Hippocampal formation (tissue), 2 donors: ENCODE results near the gene GSG1L.

Source experiments
- DNase-seq, 2 donors: peaks; one replicate each; lab custom pipeline; 2025; lab: John Stamatoyannopoulos, UW

GSG1L gene

GRCh38 chr16:27852681-27853080 lies 210.8 kb downstream of the GSG1L start:
- no peak for DNase-seq

GRCh38 chr16:27852116-27852515 lies 211.4 kb downstream of the GSG1L start:
- no peak for DNase-seq

GRCh38 chr16:27851586-27851985 lies 211.9 kb downstream of the GSG1L start:
- no peak for DNase-seq

- DNase-seq = no peak
Observed at GRCh38 chr16:27849621-27850020, 213.9 kb downstream of the GSG1L start.

- DNase-seq = no peak
Observed at GRCh38 chr16:27847030-27847550, 216.4 kb downstream of the GSG1L start.

- no peak for DNase-seq
Observed at GRCh38 chr16:27844826-27845225, 218.7 kb downstream of the GSG1L start.

- no peak for DNase-seq
Observed at GRCh38 chr16:27843800-27844199, 219.7 kb downstream of the GSG1L start.

- DNase-seq = no peak
Observed at GRCh38 chr16:27841911-27842310, 221.6 kb downstream of the GSG1L start.

GRCh38 chr16:27841061-27841801 lies 222.3 kb downstream of the GSG1L start:
- no peak for DNase-seq

GRCh38 chr16:27840311-27841060 lies 223.0 kb downstream of the GSG1L start:
- DNase-seq = no peak

- no peak for DNase-seq
Observed at GRCh38 chr16:27839419-27839818, 224.1 kb downstream of the GSG1L start.

GRCh38 chr16:27838536-27839175 lies 224.9 kb downstream of the GSG1L start:
- no peak for DNase-seq

- DNase-seq = no peak
Observed at GRCh38 chr16:27829975-27830374, 233.5 kb downstream of the GSG1L start.

GRCh38 chr16:27828671-27829070 lies 234.8 kb downstream of the GSG1L start:
- no peak for DNase-seq

- DNase-seq = no peak
Observed at GRCh38 chr16:27827765-27828164, 235.7 kb downstream of the GSG1L start.

GRCh38 chr16:27826893-27827289 lies 236.6 kb downstream of the GSG1L start:
- no peak for DNase-seq

- DNase-seq = no peak
Observed at GRCh38 chr16:27826081-27826892, 237.2 kb downstream of the GSG1L start.

- no peak for DNase-seq
Observed at GRCh38 chr16:27824786-27825185, 238.7 kb downstream of the GSG1L start.

GRCh38 chr16:27824006-27824405 lies 239.5 kb downstream of the GSG1L start:
- no peak for DNase-seq

GRCh38 chr16:27823421-27823820 lies 240.1 kb downstream of the GSG1L start:
- DNase-seq = no peak

GRCh38 chr16:27822996-27823395 lies 240.5 kb downstream of the GSG1L start:
- DNase-seq = no peak

GRCh38 chr16:27822529-27822928 lies 241.0 kb downstream of the GSG1L start:
- no peak for DNase-seq
